ENCODE results near the gene PCDHGB4. TPM values are rescaled to one million over a fixed set of nuclear protein-coding genes. Genes with fewer than 3 reads are reported as not detected.

Gene PCDHGB4
- total and polyA plus RNA-seq, 2 of the 8 experiments (the other 6 are each of a cell fraction or from before 2014, with no cell fraction given) = 8.0 to 9.1 TPM

GRCh38 chr5:141427783-141428426, 40.4 kb downstream of the PCDHGB4 start:
- no peak overlapping the region for H2BK20ac ChIP-seq (ENCODE audit: low read length)
- no peak overlapping the region for H2AK5ac ChIP-seq (ENCODE audit: low read depth, low read length)
- 95% methylated on average over 44 of the region's 53 CpGs; no CpG with 5 or more reads in 1 of the 2 experiments for WGBS, 2 experiments (ENCODE audit: extremely low coverage in 1 of 2, insufficient coverage in 1 of 2, insufficient read length in 1 of 2, insufficient replicate concordance in 2 of 2, low coverage in 1 of 2, low lambda C conversion rate in 2 of 2, missing lambda C conversion rate in 1 of 2)
- no peaks in the 10 kb centered on the region; a peak in 1 of 4 replicates for H3K79me2 ChIP-seq (ENCODE audit: control insufficient read depth in 1 of 2, insufficient read depth in 2 of 2, low read length in 2 of 2)
- H3K27me3 ChIP-seq (replicated peaks in 1 of 4; ENCODE audit: control insufficient read depth in 3 of 4, extremely low read depth in 1 of 4, insufficient read depth in 3 of 4, low read length in 3 of 4) = no peaks in the 10 kb centered on the region
- H3K4me2 ChIP-seq (ENCODE audit: insufficient read depth in 1 of 2, low read depth in 2 of 2, low read length in 2 of 2) = no peak overlapping the region
- no peak overlapping the region for H3K23ac ChIP-seq (ENCODE audit: insufficient read length)
- no peak overlapping the region for H3K4ac ChIP-seq (replicated peaks; ENCODE audit: insufficient read length, low read depth, low read length)
- no peaks in the 10 kb centered on the region for H3K23me2 ChIP-seq (ENCODE audit: low read depth, low read length)
- H3K27ac ChIP-seq (ENCODE audit: low read depth, low read length) = no peak overlapping the region
- TF ChIP-seq BACH1 (IDR thresholded peaks at IDR 0.05; ENCODE audit: low read length) (no peak), RAD21 (IDR thresholded peaks at IDR 0.05 in 1 of 2, conservative IDR thresholded peaks at IDR 0.05 in 1 of 2; ENCODE audit: low read depth in 2 of 2, low read length in 2 of 2) (peak; percentile 10 to 31; a peak in 2 of 4 replicates), SP4 (IDR thresholded peaks at IDR 0.05; ENCODE audit: low read length) (no peak)
- TF ChIP-seq, protein P1, sequence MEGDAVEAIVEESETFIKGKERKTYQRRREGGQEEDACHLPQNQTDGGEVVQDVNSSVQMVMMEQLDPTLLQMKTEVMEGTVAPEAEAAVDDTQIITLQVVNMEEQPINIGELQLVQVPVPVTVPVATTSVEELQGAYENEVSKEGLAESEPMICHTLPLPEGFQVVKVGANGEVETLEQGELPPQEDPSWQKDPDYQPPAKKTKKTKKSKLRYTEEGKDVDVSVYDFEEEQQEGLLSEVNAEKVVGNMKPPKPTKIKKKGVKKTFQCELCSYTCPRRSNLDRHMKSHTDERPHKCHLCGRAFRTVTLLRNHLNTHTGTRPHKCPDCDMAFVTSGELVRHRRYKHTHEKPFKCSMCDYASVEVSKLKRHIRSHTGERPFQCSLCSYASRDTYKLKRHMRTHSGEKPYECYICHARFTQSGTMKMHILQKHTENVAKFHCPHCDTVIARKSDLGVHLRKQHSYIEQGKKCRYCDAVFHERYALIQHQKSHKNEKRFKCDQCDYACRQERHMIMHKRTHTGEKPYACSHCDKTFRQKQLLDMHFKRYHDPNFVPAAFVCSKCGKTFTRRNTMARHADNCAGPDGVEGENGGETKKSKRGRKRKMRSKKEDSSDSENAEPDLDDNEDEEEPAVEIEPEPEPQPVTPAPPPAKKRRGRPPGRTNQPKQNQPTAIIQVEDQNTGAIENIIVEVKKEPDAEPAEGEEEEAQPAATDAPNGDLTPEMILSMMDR (IDR thresholded peaks at IDR 0.05; ENCODE audit: control extremely low read depth in 1 of 3, insufficient read depth in 1 of 3, low read depth in 1 of 3, low read length in 3 of 3) = peak in 2 of 3 experiments; percentile 5 to 6; a peak in 2 of 4 replicates
- TF ChIP-seq, protein P2, sequence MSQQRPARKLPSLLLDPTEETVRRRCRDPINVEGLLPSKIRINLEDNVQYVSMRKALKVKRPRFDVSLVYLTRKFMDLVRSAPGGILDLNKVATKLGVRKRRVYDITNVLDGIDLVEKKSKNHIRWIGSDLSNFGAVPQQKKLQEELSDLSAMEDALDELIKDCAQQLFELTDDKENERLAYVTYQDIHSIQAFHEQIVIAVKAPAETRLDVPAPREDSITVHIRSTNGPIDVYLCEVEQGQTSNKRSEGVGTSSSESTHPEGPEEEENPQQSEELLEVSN (IDR thresholded peaks at IDR 0.05) = peak; percentile 14; the same call in 1 of the 2 replicates
- H4K5ac ChIP-seq (ENCODE audit: insufficient read length, low read depth, low read length) = no peak overlapping the region
- no peak overlapping the region for H2AFZ ChIP-seq (ENCODE audit: low read length)
- ChIA-PET CTCF (ENCODE audit: partially characterized antibody) (interaction anchor here (0.5 to 3.1 kb wide), 19 partner anchors 15 to 282 kb away, joined by 3 to 10 read pairs (median 3); partner anchors contain the start of genes PCDHB14, PCDHGA10 and PCDHGB6), POLR2A (ENCODE audit: partially characterized antibody) (interaction anchor here (0.7 to 1.4 kb wide), 2 partner anchors 23 to 86 kb away, joined by 3 to 5 read pairs; no protein-coding TSS in a partner anchor)
- peaks cover 42 to 54% of the 10 kb centered on the region in 2 experiments for H3K9me3 ChIP-seq (ENCODE audit: insufficient read depth in 2 of 2, low read depth in 1 of 2, low read length in 1 of 2)
- no peak overlapping the region for H2BK12ac ChIP-seq (ENCODE audit: low read depth, low read length)
- H4K91ac ChIP-seq (replicated peaks; ENCODE audit: insufficient read length, low read length) = no peak overlapping the region
- no peak overlapping the region for H2BK120ac ChIP-seq (replicated peaks; ENCODE audit: low read depth, low read length)
- no peak overlapping the region for H3K56ac ChIP-seq (replicated peaks; ENCODE audit: insufficient read length, low read depth, low read length)
- no peak overlapping the region for H3K18ac ChIP-seq (ENCODE audit: extremely low read depth, low read length)
- no peaks in the 10 kb centered on the region for H3K4me1 ChIP-seq (replicated peaks in 1 of 4; ENCODE audit: control insufficient read depth in 3 of 4, insufficient read depth in 4 of 4, low read length in 3 of 4)
- H3K9ac ChIP-seq (replicated peaks in 1 of 4; ENCODE audit: extremely low read depth in 1 of 4, low read depth in 3 of 4, low read length in 3 of 4) = no peak overlapping the region
- H2BK15ac ChIP-seq (ENCODE audit: low read length) = no peak overlapping the region
- H2BK5ac ChIP-seq (ENCODE audit: low read depth, low read length) = no peak overlapping the region
- H3K79me1 ChIP-seq (ENCODE audit: low read depth, low read length) = peaks cover 2% of the 10 kb centered on the region; the same call in 1 of the 2 replicates
- no peaks in the 10 kb centered on the region for H4K20me1 ChIP-seq (replicated peaks in 1 of 2; ENCODE audit: control insufficient read depth in 1 of 2, insufficient read depth in 2 of 2, low read length in 2 of 2)
- H3K36me3 ChIP-seq (ENCODE audit: control insufficient read depth in 2 of 4, insufficient read depth in 4 of 4, low read length in 3 of 4) = peaks cover 0 to 21% (median 3%) of the 10 kb centered on the region in 4 experiments; a peak in 3 of 8 replicates
- FAIRE-seq = no peak
- H3K14ac ChIP-seq (ENCODE audit: insufficient read length) = no peak overlapping the region
- peak in 1 of 2 experiments; percentile 39 for DNase-seq (ENCODE audit: low read depth in 1 of 2, low spot score in 2 of 2)
- no peak overlapping the region for H4K8ac ChIP-seq (ENCODE audit: extremely low read depth, insufficient read depth, low read length)
- no peak overlapping the region for H3K4me3 ChIP-seq (ENCODE audit: extremely low read depth in 1 of 4, insufficient read depth in 2 of 4, low read depth in 3 of 4, low read length in 4 of 4)

All from H1 (cell line).